Diencephalon (tissue), 1 donor: ENCODE data around the gene MYL5. TPM values are rescaled to one million over a fixed set of nuclear protein-coding genes. Genes with fewer than 3 reads are reported as not detected.

Experiments
- total RNA-seq: library from RNA; depleted of rRNA; stranded (reverse); fragments of >200 nt; gene quantifications from one replicate; pipeline ENCODE4 v1.2.3, GENCODE V29; 2014

MYL5 gene
- total RNA-seq, result 11.8 TPM

GRCh38 chr4:674172-675035 is at the start of gene MYL5, which contains the start of gene ATP5ME:
TSS of gene MYL5 (plus strand) at chr4:674542. CDS start at chr4:678027, 3,485 bp downstream.
TSS of gene ATP5ME (minus strand) at chr4:674276. CDS start at chr4:674247, 29 bp downstream.

GRCh38 chr4:624705-625590 is 49.4 kb upstream of the MYL5 start, which contains the start of gene PDE6B:
TSS of gene PDE6B (plus strand) at chr4:625573. CDS start at chr4:625627, 54 bp downstream.

GRCh38 chr4:688854-689681 is 14.7 kb downstream of the MYL5 start, which contains the start of gene SLC49A3:
TSS of gene SLC49A3 (minus strand) at chr4:689151. CDS start at chr4:689127, 24 bp downstream.

GRCh38 chr4:705278-706082 is 31.1 kb downstream of the MYL5 start, which contains the start of gene PCGF3:
TSS of gene PCGF3 (plus strand) at chr4:705832. CDS start at chr4:733681, 27,849 bp downstream.

Other genes with a start within 250 kb of the MYL5 start
- gene ZNF721, start 175.4 kb upstream of the MYL5 start, total RNA-seq, result 45.4 TPM
- 36.7 TPM for gene PIGG, start 175.3 kb upstream of the MYL5 start, total RNA-seq
- gene TMEM271, start 98.2 kb upstream of the MYL5 start, total RNA-seq, result 13.1 TPM
- gene PDE6B, start 49.0 kb upstream of the MYL5 start, total RNA-seq, result 9.2 TPM
- gene ATP5ME, start 266 bp upstream of the MYL5 start, total RNA-seq, result 128 TPM
- 0.92 TPM for gene SLC49A3, start 14.6 kb downstream of the MYL5 start, total RNA-seq
- gene PCGF3, start 31.3 kb downstream of the MYL5 start, total RNA-seq, result 66.9 TPM
- 3.5 TPM for gene CPLX1, start 151.6 kb downstream of the MYL5 start, total RNA-seq